Hepatocyte (in vitro differentiated cells): ENCODE results near the gene APBA2.

Source experiments
- EZH2 ChIP-seq: fragments of 200-600 bp; sonication (generic); IDR thresholded peaks from 2 replicates; pipeline ENCODE4 v1.6.1; 2016; ENCODE audit warnings: antibody characterized with exemption, mild to moderate bottlenecking, borderline replicate concordance
- EZH2phosphoT487 ChIP-seq: fragments of 200-600 bp; sonication (generic); IDR thresholded peaks from one replicate; pipeline ENCODE4 v1.6.1; 2018; ENCODE audit warnings: antibody characterized with exemption, mild to moderate bottlenecking, low read depth, moderate library complexity; ENCODE audit not compliant: unreplicated experiment, severe bottlenecking
- TF ChIP-seq, protein P1 (sequence below): fragments of 200-600 bp; sonication (generic); IDR thresholded peaks from 2 replicates; pipeline ENCODE4 v1.5.1; 2016; ENCODE audit warnings: antibody characterized with exemption, mild to moderate bottlenecking; ENCODE audit not compliant: poor library complexity

DNA sequence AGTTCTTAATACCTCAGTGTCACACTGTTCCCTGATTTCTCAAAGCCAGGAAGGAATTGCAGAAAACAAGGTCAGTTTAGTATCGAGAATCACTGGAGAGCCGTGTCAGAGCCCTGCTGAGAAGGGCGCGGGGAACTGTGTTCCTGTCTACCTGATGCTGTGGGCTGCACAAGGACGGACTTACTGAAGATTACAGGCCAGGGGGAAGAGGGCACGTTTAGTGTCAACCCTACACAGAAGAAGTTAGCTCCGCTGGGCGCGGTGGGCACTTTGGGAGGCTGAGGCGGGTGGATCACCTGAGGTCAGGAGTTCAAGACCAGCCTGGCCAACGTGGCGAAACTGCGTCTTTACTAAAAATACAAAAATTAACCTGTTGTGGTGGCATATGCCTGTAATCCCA is 104.1 kb downstream of the APBA2 start:
- TF ChIP-seq, protein P1, sequence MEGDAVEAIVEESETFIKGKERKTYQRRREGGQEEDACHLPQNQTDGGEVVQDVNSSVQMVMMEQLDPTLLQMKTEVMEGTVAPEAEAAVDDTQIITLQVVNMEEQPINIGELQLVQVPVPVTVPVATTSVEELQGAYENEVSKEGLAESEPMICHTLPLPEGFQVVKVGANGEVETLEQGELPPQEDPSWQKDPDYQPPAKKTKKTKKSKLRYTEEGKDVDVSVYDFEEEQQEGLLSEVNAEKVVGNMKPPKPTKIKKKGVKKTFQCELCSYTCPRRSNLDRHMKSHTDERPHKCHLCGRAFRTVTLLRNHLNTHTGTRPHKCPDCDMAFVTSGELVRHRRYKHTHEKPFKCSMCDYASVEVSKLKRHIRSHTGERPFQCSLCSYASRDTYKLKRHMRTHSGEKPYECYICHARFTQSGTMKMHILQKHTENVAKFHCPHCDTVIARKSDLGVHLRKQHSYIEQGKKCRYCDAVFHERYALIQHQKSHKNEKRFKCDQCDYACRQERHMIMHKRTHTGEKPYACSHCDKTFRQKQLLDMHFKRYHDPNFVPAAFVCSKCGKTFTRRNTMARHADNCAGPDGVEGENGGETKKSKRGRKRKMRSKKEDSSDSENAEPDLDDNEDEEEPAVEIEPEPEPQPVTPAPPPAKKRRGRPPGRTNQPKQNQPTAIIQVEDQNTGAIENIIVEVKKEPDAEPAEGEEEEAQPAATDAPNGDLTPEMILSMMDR, result no peak
- TF ChIP-seq EZH2, result no peak
- no peak for TF ChIP-seq EZH2phosphoT487
